Occipital lobe (tissue), 2 donors: ENCODE measurements around the gene ABHD10. TPM values are rescaled to one million over a fixed set of nuclear protein-coding genes. Genes with fewer than 3 reads are reported as not detected.
A peak's percentile ranks its signal among the peaks of the same experiment; 100 is the strongest.

Experiments used
- DNase-seq: peaks from one replicate; lab custom pipeline; 2025; lab: John Stamatoyannopoulos, UW
- total RNA-seq: library from RNA; depleted of rRNA; stranded (reverse); fragments of >200 nt; gene quantifications from one replicate; pipeline ENCODE4 v1.2.3, GENCODE V29; 2014

ABHD10 gene
- total RNA-seq, 1 donor from 2014 or later: 89.5 TPM

GRCh38 chr3:111965484-111965883 is 13.3 kb upstream of the ABHD10 start:
- DNase-seq: no peak

GRCh38 chr3:111967068-111967467 is 11.8 kb upstream of the ABHD10 start:
- no peak for DNase-seq

GRCh38 chr3:111967651-111968274 is 11.1 kb upstream of the ABHD10 start:
- peak; percentile 52 for DNase-seq

- no peak for DNase-seq
Observed at GRCh38 chr3:111968319-111969054, 10.3 kb upstream of the ABHD10 start.

GRCh38 chr3:111970376-111970775 is 8.4 kb upstream of the ABHD10 start:
- no peak for DNase-seq

GRCh38 chr3:111971533-111972130 is 7.2 kb upstream of the ABHD10 start:
- DNase-seq: no peak

GRCh38 chr3:111972891-111973290 is 5.9 kb upstream of the ABHD10 start:
- no peak for DNase-seq

- no peak for DNase-seq
Observed at GRCh38 chr3:111975131-111975530, 3.7 kb upstream of the ABHD10 start.

GRCh38 chr3:111976254-111976653 is 2.6 kb upstream of the ABHD10 start:
- no peak for DNase-seq

GRCh38 chr3:111979434-111980038 is 710 bp downstream of the ABHD10 start:
- no peak for DNase-seq

- DNase-seq: no peak
Observed at GRCh38 chr3:111980716-111981456, 2.1 kb downstream of the ABHD10 start.

- no peak for DNase-seq
Observed at GRCh38 chr3:111981457-111981763, 2.6 kb downstream of the ABHD10 start.

GRCh38 chr3:111984636-111985298 is 5.9 kb downstream of the ABHD10 start:
- no peak for DNase-seq

GRCh38 chr3:111986800-111987199 is 8.0 kb downstream of the ABHD10 start:
- no peak for DNase-seq

- no peak for DNase-seq
Observed at GRCh38 chr3:111989061-111989678, 10.3 kb downstream of the ABHD10 start.

- no peak for DNase-seq
Observed at GRCh38 chr3:111993038-111993437, 14.2 kb downstream of the ABHD10 start.

- DNase-seq: peak; percentile 58
Observed at GRCh38 chr3:111998636-111999483, 20.0 kb downstream of the ABHD10 start, which contains the start of gene TAGLN3. Gene TAGLN3, plus strand, starts transcription at chr3:111998922. Its CDS starts 501 bp downstream, at chr3:111999423.

GRCh38 chr3:111999484-112000324 is 20.9 kb downstream of the ABHD10 start:
- no peak for DNase-seq

- DNase-seq: no peak
Observed at GRCh38 chr3:112000367-112000771, 21.5 kb downstream of the ABHD10 start.
